Stomach (tissue), 4 donors: ENCODE results near the gene LOXHD1.

Experiments
- EP300 ChIP-seq: sonication (generic); formaldehyde crosslinking; IDR thresholded peaks from one replicate; pipeline ENCODE4 v1.6.1; 2017; ENCODE audit warnings: antibody characterized with exemption
- POLR2A ChIP-seq, 4 donors: fragments of 450-650 bp; IDR thresholded peaks; one replicate each; pipeline ENCODE4 v1.6.1; 2016; ENCODE audit warnings: antibody characterized with exemption in 4 of 4, control low read depth in 2 of 4, mild to moderate bottlenecking in 1 of 4, moderate library complexity in 1 of 4

DNA sequence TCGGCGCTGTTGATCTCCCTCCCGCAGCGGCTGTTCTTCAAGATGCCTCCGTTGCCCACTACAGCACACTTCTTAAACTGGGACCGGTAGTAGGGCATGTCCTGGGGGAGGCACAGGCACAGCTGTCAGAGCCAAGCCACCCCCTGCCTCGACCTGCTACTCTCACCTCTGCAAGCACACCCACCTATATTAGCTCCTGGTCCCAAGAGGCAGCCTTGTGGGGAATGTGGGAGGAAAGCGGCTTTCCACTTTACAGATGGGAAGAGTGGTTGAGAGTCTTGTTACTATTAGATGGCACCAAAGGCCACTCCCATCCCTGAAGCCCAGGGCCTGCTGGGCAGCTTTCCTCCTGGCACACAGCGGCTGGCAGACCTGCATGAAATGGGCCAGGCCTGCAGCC is 29.2 kb upstream of the LOXHD1 start:
- TF ChIP-seq POLR2A (IDR thresholded peaks at IDR 0.05): no peak
- no peak for TF ChIP-seq EP300
